ENCODE results near the gene SLC48A1. TPM values are rescaled to one million over a fixed set of nuclear protein-coding genes. Genes with fewer than 3 reads are reported as not detected.

The SLC48A1 gene
- total RNA-seq, 4 donors from 2014 or later: 18.9 to 35.4 (median 25.4) TPM

GRCh38 chr12:47753021-47754001 is 19.7 kb upstream of the SLC48A1 start:
- peaks cover 0 to 39% (median 5%) of the 10 kb centered on the region in 3 donors for H3K36me3 ChIP-seq
- WGBS, 2 donors: 36 to 37% methylated on average over 6 to 7 of the region's 11 CpGs
- H3K4me3 ChIP-seq: peak overlapping the region in 2 of 4 donors; percentile 3 to 77
- peak in 3 of 6 experiments; percentile 16 to 23 (median 20) for TF ChIP-seq CTCF (IDR thresholded peaks at IDR 0.05)
- no peak for TF ChIP-seq POLR2A (IDR thresholded peaks at IDR 0.05)
- H3K27ac ChIP-seq: peak overlapping the region; percentile 84 to 93 (median 90)
- no peak for DNase-seq
- H3K4me1 ChIP-seq: peaks cover 58 to 77% (median 59%) of the 10 kb centered on the region in 3 donors
- H3K27me3 ChIP-seq: no peaks in the 10 kb centered on the region
- H3K9me3 ChIP-seq: no peaks in the 10 kb centered on the region
- intact Hi-C loops (cut with DNase I): no loop called here

GRCh38 chr12:47754126-47754525 is 18.9 kb upstream of the SLC48A1 start:
- no peaks in the 10 kb centered on the region for H3K9me3 ChIP-seq
- H3K4me3 ChIP-seq: peak overlapping the region in 2 of 4 donors; percentile 70 to 77
- H3K4me1 ChIP-seq: peaks cover 61 to 83% (median 66%) of the 10 kb centered on the region in 3 donors
- no peaks in the 10 kb centered on the region for H3K27me3 ChIP-seq
- WGBS, 2 donors: 55 to 79% methylated on average over 4 of the region's 4 CpGs
- peaks cover 0 to 31% (median 5%) of the 10 kb centered on the region in 3 donors for H3K36me3 ChIP-seq
- TF ChIP-seq POLR2A (IDR thresholded peaks at IDR 0.05) (no peak), CTCF (IDR thresholded peaks at IDR 0.05) (no peak)
- intact Hi-C loops (cut with DNase I): no loop called here
- DNase-seq: no peak
- H3K27ac ChIP-seq: peak overlapping the region; percentile 84 to 93 (median 90)

- Histone ChIP-seq H3K27me3 (no peaks in the 10 kb centered on the region), H3K4me3 (peak overlapping the region in 3 of 4 donors; percentile 7 to 77 (median 70)), H3K36me3 (peaks cover 0 to 24% (median under 1%) of the 10 kb centered on the region in 3 donors), H3K4me1 (peaks cover 67 to 91% (median 73%) of the 10 kb centered on the region in 3 donors), H3K9me3 (no peaks in the 10 kb centered on the region), H3K27ac (peak overlapping the region; percentile 84 to 93 (median 90))
- intact Hi-C loops (cut with DNase I): no loop called here
- 48 to 86% methylated on average over 2 of the region's 3 CpGs for WGBS, 2 donors
- DNase-seq: no peak
- no peak for TF ChIP-seq CTCF (IDR thresholded peaks at IDR 0.05)
- TF ChIP-seq POLR2A (IDR thresholded peaks at IDR 0.05): no peak
These were observed 18.2 kb upstream of the SLC48A1 start for GRCh38 chr12:47754881-47755280.

GRCh38 chr12:47755655-47756562 is 17.1 kb upstream of the SLC48A1 start:
- intact Hi-C loops (cut with DNase I): no loop called here
- Histone ChIP-seq H3K36me3 (peaks cover 0 to 13% (median 0%) of the 10 kb centered on the region in 3 donors), H3K27me3 (no peaks in the 10 kb centered on the region), H3K4me1 (peaks cover 67 to 91% (median 74%) of the 10 kb centered on the region in 3 donors), H3K27ac (peak overlapping the region; percentile 84 to 93 (median 90)), H3K4me3 (peak overlapping the region in 3 of 4 donors; percentile 70 to 77 (median 73)), H3K9me3 (no peaks in the 10 kb centered on the region)
- no peak for TF ChIP-seq POLR2A (IDR thresholded peaks at IDR 0.05)
- no peak for TF ChIP-seq CTCF (IDR thresholded peaks at IDR 0.05)
- DNase-seq: no peak
- WGBS, 2 donors: 67 to 78% methylated on average over 9 to 10 of the region's 12 CpGs
